Measurements from ENCODE around the gene FAM156A. TPM values are rescaled to one million over a fixed set of nuclear protein-coding genes. Genes with fewer than 3 reads are reported as not detected.
"Not testable (repeated sequence)": the region's sequence is repeated elsewhere in the genome, so short reads cannot be mapped to it uniquely, and the experiment has no call there.

Gene FAM156A
- total RNA-seq, 3 donors from 2014 or later: 9.5 to 21.6 (median 19.9) TPM

DNA sequence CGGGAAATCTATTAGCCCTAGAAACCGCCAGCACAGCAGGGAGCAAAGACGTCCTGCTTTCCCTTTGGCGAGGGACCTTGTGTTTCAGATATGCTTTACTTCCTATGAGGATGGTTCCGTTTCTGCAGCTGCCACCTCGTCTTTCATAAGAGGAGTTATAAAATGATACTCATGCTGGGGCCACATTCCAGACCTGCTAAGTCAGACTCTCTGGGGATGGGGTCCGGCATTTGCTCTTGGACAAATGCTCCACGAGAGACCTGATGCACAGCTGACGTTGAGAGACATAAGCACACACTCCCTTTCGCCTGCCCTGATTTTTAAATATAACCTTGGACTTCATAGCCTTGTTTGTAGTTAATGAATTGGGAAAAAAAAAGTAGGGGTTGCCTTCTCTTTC lies 16.6 kb downstream of the FAM156A start:
- DNase-seq (ENCODE audit: low spot score in 2 of 2); H3K4me1 ChIP-seq; H3K27ac ChIP-seq; intact Hi-C loops (cut with DNase I; ENCODE audit: low total_unique reads); H3K27me3 ChIP-seq; H3K4me3 ChIP-seq; H3K36me3 ChIP-seq; H3K9me3 ChIP-seq: not testable (repeated sequence)

DNA sequence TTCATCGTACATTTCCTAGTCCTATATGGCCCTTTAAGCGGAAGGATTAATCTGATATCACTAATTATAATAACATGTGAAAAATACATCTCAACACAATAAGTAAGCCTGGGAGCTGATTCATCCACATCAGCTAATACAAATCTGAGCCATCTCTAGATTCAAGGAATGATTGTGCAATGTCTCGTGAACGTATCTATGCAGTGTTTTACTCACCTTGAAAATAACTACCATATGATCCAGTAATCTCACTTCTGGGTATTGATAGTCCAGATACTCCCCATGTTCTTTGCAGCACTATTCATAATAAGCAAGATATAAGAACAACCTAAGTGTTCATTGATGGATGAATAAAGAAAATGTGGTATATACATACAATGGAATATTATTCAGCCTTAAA lies 17.6 kb downstream of the FAM156A start:
- H3K9me3 ChIP-seq; H3K4me1 ChIP-seq; H3K27ac ChIP-seq; H3K27me3 ChIP-seq; H3K4me3 ChIP-seq; H3K36me3 ChIP-seq; DNase-seq (ENCODE audit: low spot score in 2 of 2); intact Hi-C loops (cut with DNase I; ENCODE audit: low total_unique reads): not testable (repeated sequence)

DNA sequence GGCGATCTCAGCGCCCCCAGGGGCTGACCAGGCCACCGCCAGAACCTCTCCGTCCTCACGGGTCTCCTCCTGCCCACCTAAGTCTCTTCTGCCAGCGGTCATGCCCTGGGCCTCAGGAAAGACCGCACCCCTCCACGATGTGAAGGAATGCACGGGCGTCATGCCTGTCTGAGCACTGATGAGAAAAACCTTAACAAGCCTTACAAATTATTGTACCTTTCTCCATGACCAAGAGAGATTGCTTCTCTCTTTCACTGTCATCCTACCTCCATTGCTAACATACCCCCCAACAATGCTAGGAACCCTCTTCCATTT lies 22.9 kb downstream of the FAM156A start:
- H3K9me3 ChIP-seq; H3K4me1 ChIP-seq; intact Hi-C loops (cut with DNase I; ENCODE audit: low total_unique reads); DNase-seq (ENCODE audit: low spot score in 2 of 2); H3K36me3 ChIP-seq; H3K27me3 ChIP-seq: not testable (repeated sequence)
- H3K4me3 ChIP-seq: peak overlapping the region; percentile 52 to 91 (median 72)
- peak overlapping the region; percentile 96 to 98 for H3K27ac ChIP-seq

DNA sequence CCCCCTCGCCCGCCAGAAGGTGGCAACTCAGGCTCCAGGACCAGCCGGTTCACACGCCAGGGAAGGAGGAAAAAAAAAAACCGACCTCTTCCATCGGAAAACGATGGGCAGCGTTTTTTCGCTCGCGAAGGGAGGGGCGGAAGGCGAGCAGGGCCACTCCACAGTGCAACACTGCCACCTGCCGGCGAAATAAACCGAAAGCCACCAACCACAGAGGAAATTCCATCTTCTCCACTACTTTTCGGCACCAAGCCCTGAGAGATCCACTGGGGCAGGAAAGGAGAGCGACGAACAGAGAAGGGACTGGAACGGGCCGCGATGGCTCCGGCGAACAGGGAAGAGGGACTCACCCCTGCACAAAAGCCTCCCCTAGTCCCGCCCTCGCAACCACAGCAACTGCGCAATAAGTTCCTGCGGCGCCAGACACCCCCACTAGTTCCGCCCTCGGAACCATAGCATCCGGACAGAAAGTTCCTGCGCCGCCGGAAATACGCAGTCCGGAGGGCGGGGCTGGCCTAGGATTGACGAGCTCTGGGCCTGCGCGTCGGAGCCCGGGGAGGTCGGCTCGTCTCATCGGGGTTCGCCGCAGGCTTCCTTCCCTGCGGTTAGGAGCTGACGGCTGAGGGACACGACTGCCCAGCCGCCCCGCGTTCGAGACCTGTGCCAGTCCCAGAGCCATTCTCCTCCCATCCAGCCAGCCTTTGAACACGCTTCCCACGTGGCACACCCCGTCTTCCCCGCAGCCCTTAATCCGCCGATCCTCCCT lies 23.4 kb downstream of the FAM156A start:
- H3K4me3 ChIP-seq: peak overlapping the region; percentile 52 to 91 (median 72)
- no peaks in the 10 kb centered on the region for H3K4me1 ChIP-seq
- no peaks in the 10 kb centered on the region for H3K9me3 ChIP-seq
- no peaks in the 10 kb centered on the region for H3K27me3 ChIP-seq
- intact Hi-C loops (cut with DNase I; ENCODE audit: low total_unique reads): no loop called here
- no peaks in the 10 kb centered on the region for H3K36me3 ChIP-seq
- peak overlapping the region; percentile 96 to 98 for H3K27ac ChIP-seq
- peak; percentile 87 to 96 for DNase-seq (ENCODE audit: low spot score in 2 of 2)
- peak; percentile 90 to 97 (median 95) for TF ChIP-seq POLR2AphosphoS5 (IDR thresholded peaks at IDR 0.05)
- peak; percentile 42 for TF ChIP-seq POLR2A (IDR thresholded peaks at IDR 0.05)
- TF ChIP-seq CTCF (IDR thresholded peaks at IDR 0.05): peak; percentile 99 to 100 (median 100)

DNA sequence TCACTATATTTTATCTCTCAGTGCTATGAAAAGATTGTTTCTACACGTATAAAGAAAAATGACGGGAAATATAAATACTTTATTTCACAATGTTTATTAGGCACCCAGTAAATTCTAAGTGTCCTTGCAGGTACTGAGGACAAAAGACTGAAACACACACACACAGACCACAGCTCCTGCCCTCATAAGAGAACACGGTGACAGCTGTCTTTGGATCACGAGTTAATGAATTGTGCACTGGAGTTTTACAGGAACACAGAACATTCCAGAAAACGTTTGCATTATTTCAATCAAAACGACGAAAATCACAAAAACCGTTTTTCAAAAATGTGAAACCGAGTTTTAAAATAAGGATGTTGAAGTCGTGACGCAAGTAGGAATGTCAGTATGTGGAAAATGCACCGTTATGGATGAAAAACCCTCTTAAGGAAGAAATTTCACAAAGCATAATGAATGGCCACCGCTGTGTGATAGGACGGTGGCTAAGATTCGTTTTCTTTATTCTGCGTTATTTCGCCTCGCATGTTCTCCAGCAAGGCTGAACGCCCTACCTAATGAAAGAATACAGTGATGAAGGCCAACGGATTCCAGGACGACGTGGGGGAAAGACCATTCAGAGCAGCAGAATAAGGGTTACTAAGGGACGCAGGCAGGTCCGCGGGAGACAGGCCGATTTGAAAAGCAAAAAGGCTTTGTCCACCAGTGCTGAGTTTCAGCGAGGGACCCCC lies 24.2 kb downstream of the FAM156A start:
- no peaks in the 10 kb centered on the region for H3K9me3 ChIP-seq
- H3K4me1 ChIP-seq: no peaks in the 10 kb centered on the region
- H3K36me3 ChIP-seq: no peaks in the 10 kb centered on the region
- H3K4me3 ChIP-seq: peak overlapping the region; percentile 52 to 91 (median 72)
- TF ChIP-seq CTCF (IDR thresholded peaks at IDR 0.05) (no peak), POLR2AphosphoS5 (IDR thresholded peaks at IDR 0.05) (no peak), POLR2A (IDR thresholded peaks at IDR 0.05) (no peak)
- no peak for DNase-seq (ENCODE audit: low spot score in 2 of 2)
- intact Hi-C loops (cut with DNase I; ENCODE audit: low total_unique reads): no loop called here
- no peaks in the 10 kb centered on the region for H3K27me3 ChIP-seq
- H3K27ac ChIP-seq: peak overlapping the region; percentile 96 to 98

DNA sequence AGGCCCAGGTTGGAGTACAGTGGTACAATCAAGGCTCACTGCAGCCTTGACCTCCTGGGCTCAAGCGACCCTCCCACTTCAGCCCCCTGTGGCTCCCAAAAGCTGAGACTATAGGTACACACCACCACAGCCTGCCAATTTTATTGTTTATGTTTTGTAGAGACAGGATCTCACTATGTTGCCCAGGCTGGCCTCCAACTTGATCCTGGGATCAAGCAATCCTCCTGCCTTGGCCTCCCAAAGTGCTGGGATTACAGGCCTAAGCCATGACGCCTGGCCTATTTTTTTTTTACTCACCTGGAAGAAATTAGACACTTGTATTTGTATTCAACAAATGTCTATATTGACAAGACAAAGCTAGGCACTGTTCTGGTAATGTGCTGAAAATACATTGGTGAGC lies 25.1 kb downstream of the FAM156A start:
- H3K4me3 ChIP-seq: no peak overlapping the region
- H3K27me3 ChIP-seq: peaks cover 0 to 5% of the 10 kb centered on the region in 2 donors
- no peak overlapping the region for H3K27ac ChIP-seq
- no peaks in the 10 kb centered on the region for H3K36me3 ChIP-seq
- TF ChIP-seq POLR2A (IDR thresholded peaks at IDR 0.05): no peak
- TF ChIP-seq CTCF (IDR thresholded peaks at IDR 0.05): no peak
- no peak for TF ChIP-seq POLR2AphosphoS5 (IDR thresholded peaks at IDR 0.05)
- H3K9me3 ChIP-seq: no peaks in the 10 kb centered on the region
- intact Hi-C loops (cut with DNase I; ENCODE audit: low total_unique reads): no loop called here
- H3K4me1 ChIP-seq: no peaks in the 10 kb centered on the region
- no peak for DNase-seq (ENCODE audit: low spot score in 2 of 2)

DNA sequence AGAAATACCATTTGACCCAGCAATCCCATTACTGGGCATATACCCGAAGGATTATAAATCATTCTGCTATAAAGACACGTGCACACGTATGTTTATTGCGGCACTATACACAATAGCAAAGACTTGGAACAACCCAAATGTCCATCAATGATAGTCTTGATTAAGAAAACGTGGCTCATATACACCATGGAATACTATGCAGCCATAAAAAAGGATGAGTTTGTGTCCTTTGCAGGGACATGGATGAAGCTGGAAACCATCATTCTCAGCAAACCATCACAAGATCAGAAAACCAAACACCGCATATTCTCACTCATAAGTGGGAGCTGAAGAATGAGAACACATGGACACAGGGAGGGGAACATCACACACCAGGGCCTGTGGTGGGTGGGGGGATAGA lies 28.1 kb downstream of the FAM156A start:
- H3K36me3 ChIP-seq; DNase-seq (ENCODE audit: low spot score in 2 of 2); H3K9me3 ChIP-seq; intact Hi-C loops (cut with DNase I; ENCODE audit: low total_unique reads); H3K4me1 ChIP-seq; H3K4me3 ChIP-seq; H3K27ac ChIP-seq: not testable (repeated sequence)
- peaks cover 0 to 24% of the 10 kb centered on the region in 2 donors for H3K27me3 ChIP-seq
